Fibroblast of villous mesenchyme (primary cell): ENCODE measurements around the gene NDUFAF2. TPM values are rescaled to one million over a fixed set of nuclear protein-coding genes. Genes with fewer than 3 reads are reported as not detected.
"Not testable (repeated sequence)": the region's sequence is repeated elsewhere in the genome, so short reads cannot be mapped to it uniquely, and the experiment has no call there.

Experiments used
- DNase-seq: peaks from one replicate; pipeline ENCODE4 v3.0.0-alpha.2; 2010; ENCODE audit warnings: low read depth
- H3K4me3 ChIP-seq: 2 replicates; pipeline ENCODE4 v1.5.1; 2011; ENCODE audit warnings: low read depth, mild to moderate bottlenecking, low read length
- total RNA-seq: library from RNA; depleted of rRNA; stranded (reverse); fragments of >200 nt; gene quantifications from 2 replicates; pipeline ENCODE4 v1.2.3, GENCODE V29; 2012
- TF ChIP-seq, protein P1 (sequence below): IDR thresholded peaks from 2 replicates; pipeline ENCODE4 v1.5.1; 2012; ENCODE audit warnings: low read depth, mild to moderate bottlenecking, low read length; ENCODE audit not compliant: insufficient read depth

NDUFAF2 gene
- total RNA-seq, 1 donor = 28.9 TPM

DNA sequence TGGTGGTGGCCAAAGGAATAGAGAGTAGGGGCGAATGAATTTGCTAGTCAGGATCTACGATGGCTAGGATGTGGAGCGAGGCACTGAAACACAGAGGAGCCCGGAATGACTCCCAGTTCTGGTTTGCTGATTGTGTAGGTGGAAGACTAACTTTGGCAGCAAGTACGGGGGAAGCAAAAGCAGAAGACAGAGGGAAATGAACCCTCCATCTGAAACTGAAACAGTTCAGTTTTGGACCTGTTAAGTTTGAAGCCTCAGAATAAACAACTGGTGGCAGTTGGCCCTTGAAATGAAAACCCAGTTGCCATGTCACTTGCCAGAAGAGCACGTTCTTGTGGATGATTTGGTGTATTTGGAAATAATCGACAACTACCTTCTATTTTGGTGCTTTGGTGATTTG is 232.7 kb downstream of the NDUFAF2 start:
- TF ChIP-seq, protein P1, sequence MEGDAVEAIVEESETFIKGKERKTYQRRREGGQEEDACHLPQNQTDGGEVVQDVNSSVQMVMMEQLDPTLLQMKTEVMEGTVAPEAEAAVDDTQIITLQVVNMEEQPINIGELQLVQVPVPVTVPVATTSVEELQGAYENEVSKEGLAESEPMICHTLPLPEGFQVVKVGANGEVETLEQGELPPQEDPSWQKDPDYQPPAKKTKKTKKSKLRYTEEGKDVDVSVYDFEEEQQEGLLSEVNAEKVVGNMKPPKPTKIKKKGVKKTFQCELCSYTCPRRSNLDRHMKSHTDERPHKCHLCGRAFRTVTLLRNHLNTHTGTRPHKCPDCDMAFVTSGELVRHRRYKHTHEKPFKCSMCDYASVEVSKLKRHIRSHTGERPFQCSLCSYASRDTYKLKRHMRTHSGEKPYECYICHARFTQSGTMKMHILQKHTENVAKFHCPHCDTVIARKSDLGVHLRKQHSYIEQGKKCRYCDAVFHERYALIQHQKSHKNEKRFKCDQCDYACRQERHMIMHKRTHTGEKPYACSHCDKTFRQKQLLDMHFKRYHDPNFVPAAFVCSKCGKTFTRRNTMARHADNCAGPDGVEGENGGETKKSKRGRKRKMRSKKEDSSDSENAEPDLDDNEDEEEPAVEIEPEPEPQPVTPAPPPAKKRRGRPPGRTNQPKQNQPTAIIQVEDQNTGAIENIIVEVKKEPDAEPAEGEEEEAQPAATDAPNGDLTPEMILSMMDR = no peak
- DNase-seq = no peak
- H3K4me3 ChIP-seq = no peak overlapping the region

DNA sequence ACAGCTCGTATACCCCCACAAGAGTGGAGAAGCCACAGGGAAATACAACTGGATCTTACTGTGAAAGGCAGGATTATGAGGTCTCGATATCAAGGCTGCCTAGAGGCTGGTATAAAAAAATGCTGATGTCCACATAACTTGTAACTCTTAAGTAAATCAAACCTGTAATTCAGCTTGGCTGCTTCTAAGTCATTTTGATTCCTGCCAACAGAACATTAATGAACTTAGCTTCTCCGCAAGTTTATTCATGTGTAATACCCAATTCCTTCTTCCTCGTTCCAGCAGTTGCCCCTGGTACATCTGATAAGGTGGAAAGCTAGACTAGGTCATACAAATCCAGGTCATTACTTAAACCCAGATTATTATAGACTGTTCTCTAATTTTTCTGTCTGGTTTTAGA is 233.7 kb downstream of the NDUFAF2 start:
- DNase-seq = no peak
- TF ChIP-seq, protein P1 = no peak
- no peak overlapping the region for H3K4me3 ChIP-seq

DNA sequence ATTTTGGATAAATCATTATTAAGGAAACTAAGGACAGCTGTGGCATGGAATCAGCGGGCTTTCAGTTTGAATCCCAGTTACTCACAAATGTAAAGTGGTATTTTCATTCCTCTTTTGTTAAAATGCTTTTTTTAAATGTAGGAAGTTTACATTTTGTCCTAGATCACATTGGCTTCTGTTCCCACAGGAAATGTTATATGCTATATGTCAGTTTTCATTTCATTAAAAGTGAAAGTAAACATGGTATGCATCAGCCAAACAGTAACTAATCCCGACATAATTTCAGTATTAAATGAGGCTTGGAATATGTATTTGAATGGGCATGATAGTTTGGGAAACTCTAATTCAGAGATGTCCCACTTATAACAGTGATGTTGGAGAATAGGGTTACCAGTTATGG is 235.9 kb downstream of the NDUFAF2 start:
- peak; percentile 39 for DNase-seq
- peak overlapping the region; percentile 26 for H3K4me3 ChIP-seq
- TF ChIP-seq, protein P1 = no peak

DNA sequence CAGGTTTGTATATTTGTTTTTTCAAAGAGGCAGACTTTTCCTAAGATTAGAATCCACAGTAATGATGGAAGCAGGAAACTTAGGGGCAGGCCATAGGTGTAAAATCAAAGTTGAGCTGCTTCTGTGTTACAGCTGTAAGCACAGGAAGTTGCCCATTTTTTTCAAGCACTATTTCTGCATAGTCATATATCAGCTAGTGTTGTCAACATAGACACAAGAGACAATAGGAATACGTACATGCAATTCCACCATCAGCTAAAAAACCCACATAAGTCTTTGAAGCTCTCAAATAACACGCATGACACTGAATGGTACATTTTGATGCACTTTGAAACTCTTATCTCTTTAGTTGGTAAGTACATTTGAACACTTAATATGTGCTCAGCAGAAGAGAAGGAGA is 237.4 kb downstream of the NDUFAF2 start:
- DNase-seq = no peak
- H3K4me3 ChIP-seq = no peak overlapping the region

DNA sequence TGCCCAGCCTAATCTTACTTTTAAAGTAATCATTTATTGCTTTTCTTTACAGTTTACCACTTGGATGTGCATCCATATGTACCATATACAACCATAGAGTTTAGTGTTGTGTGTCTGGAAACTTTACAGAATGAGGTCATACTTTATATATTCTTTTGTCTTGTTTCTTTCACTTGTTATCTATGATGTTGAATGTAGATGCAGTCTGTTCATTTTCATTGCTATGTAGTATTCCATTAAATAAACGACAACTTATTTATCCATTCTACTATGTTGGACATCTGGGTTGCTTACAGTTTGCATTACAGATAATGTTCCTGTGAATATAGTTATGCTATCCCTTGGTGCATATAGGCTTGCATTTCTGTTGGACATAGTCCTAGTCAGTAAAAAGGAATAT is 238.5 kb downstream of the NDUFAF2 start:
- TF ChIP-seq, protein P1 = no peak
- no peak for DNase-seq
- H3K4me3 ChIP-seq = no peak overlapping the region

More for the DNA sequence above, 237.4 kb downstream of the NDUFAF2 start:
- TF ChIP-seq, protein P1 = no peak

DNA sequence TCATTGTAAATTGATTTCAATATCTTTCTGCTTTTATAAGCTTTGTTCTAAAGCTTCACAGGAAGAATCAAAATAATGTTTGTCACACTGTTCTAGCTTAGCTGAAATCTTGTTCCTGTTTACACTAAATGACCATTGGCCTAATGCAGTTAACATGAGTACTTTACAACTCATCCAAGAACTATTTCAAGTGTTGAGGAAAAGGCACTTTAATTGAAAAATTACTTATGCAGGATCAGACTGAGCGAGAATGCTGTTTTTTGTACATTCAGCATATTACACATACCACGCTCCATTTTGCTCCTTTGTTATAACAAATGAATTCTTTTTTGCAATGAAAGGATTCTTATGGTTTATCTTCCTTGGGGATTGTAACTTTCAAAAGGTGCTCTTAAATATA is 239.7 kb downstream of the NDUFAF2 start:
- peak; percentile 47 for DNase-seq
- no peak overlapping the region for H3K4me3 ChIP-seq
- TF ChIP-seq, protein P1 = no peak

DNA sequence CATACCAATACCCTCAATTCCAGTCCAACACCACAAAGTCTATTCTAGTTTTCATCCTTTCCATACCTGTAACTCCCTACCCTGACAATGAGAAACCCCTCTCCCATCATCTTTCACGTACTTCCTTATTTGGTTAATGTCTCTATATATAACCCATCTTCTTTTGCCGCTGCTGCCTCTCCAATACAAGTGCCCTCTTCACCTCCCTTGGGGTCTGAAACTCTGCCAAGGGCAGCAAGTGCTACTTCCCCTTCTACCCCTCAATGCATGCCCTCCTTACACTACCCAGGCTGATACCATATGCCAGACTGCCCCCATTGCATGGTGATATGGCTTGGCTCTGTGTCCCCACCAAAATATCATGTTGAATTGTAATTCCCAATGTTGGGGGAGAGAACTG is 241.6 kb downstream of the NDUFAF2 start:
- TF ChIP-seq, protein P1 = no peak
- DNase-seq = no peak
- no peak overlapping the region for H3K4me3 ChIP-seq

DNA sequence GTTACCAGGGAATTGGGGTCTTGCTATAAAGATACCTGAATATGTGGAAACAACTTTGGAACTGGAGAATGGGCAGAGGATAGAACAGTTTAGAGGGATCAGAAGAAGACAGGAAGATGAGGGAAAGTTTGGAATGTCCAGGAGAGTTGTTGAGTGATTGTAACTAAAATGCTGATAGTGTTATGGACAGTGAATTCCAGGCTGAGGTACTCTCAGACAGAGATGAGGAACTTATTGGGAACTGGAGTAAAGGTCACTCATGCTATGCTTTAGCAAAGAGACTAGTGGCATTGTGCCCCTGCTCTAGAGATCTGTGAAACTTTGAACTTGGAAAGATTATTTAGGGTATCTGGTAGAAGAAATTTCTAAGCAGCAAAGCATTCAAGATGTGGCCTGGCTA is 242.3 kb downstream of the NDUFAF2 start:
- DNase-seq, H3K4me3 ChIP-seq: not testable (repeated sequence)

DNA sequence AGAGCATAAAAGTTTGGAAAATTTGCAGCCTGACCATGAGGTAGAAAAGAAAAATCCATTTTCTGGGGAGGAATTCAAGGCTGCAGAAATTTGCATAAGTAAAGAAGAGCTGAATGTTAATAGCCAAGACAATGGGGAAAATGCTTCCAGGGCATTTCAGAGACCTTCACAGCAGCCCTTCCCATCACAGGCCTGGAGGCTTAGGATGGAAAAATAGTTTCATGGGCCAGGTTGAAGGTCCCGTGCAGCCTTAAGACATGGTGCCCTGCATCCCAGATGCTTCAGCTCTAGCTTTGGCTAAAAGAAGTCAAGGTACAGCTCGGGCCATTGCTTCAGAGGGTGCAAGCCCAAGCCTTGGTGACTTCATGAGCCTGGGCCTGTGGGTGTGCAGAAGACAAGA is 242.8 kb downstream of the NDUFAF2 start:
- not testable (repeated sequence) for DNase-seq

More for the DNA sequence above, 242.8 kb downstream of the NDUFAF2 start:
- not testable (repeated sequence) for H3K4me3 ChIP-seq
